IgD-negative memory B cell (primary cell): ENCODE measurements around the gene PDCD10. TPM values are rescaled to one million over a fixed set of nuclear protein-coding genes. Genes with fewer than 3 reads are reported as not detected.
A peak's percentile ranks its signal among the peaks of the same experiment; 100 is the strongest.

Source experiments
- H3K27ac Mint-ChIP-seq, 3 donors: one replicate each; pipeline ENCODE4 v1.8.0; 2020 to 2022; ENCODE audit warnings: mild to moderate bottlenecking in 3 of 3, mixed read lengths in 3 of 3, moderate library complexity in 1 of 3
- H3K27me3 Mint-ChIP-seq: one replicate; pipeline ENCODE4 v1.8.0; 2021; ENCODE audit warnings: mixed read lengths
- H3K36me3 Mint-ChIP-seq: one replicate; pipeline ENCODE4 v1.8.0; 2020; ENCODE audit warnings: mild to moderate bottlenecking, mixed read lengths
- H3K4me1 Mint-ChIP-seq, 3 donors: one replicate each; pipeline ENCODE4 v1.8.0; 2020 to 2022; ENCODE audit warnings: mixed read lengths in 3 of 3, mild to moderate bottlenecking in 1 of 3
- H3K4me3 Mint-ChIP-seq, 4 donors: one replicate each; pipeline ENCODE4 v1.8.0; 2020 to 2022; ENCODE audit warnings: mild to moderate bottlenecking in 4 of 4, mixed read lengths in 4 of 4, moderate library complexity in 3 of 4
- H3K9me3 Mint-ChIP-seq, 3 donors: one replicate each; pipeline ENCODE4 v1.8.0; 2020 to 2021; ENCODE audit warnings: mixed read lengths in 3 of 3, mild to moderate bottlenecking in 1 of 3
- polyA plus RNA-seq: library from polyadenylated mRNA; unstranded; fragments of 300-500 nt; fragmentation: Illumina TruSeq; gene quantifications from one replicate; pipeline ENCODE4 v1.2.3, GENCODE V29; 2021

PDCD10 gene
- polyA plus RNA-seq, 1 donor from 2014 or later = 89.0 TPM

- peaks cover 0 to 25% (median 1%) of the 10 kb centered on the region in 3 donors for H3K9me3 Mint-ChIP-seq
- H3K27ac Mint-ChIP-seq = no peak overlapping the region
- no peaks in the 10 kb centered on the region for H3K27me3 Mint-ChIP-seq
- H3K4me3 Mint-ChIP-seq = no peak overlapping the region
- H3K4me1 Mint-ChIP-seq = no peaks in the 10 kb centered on the region
- peaks cover 22% of the 10 kb centered on the region for H3K36me3 Mint-ChIP-seq
Measured at GRCh38 chr3:167675848-167676247, 58.8 kb downstream of the PDCD10 start.

- Mint-ChIP-seq H3K27ac (no peak overlapping the region), H3K4me1 (no peaks in the 10 kb centered on the region), H3K4me3 (no peak overlapping the region), H3K27me3 (no peaks in the 10 kb centered on the region), H3K36me3 (peaks cover 20% of the 10 kb centered on the region), H3K9me3 (peaks cover 0 to 25% (median 1%) of the 10 kb centered on the region in 3 donors)
Measured at GRCh38 chr3:167673221-167673620, 61.5 kb downstream of the PDCD10 start.

- H3K4me3 Mint-ChIP-seq = no peak overlapping the region
- H3K36me3 Mint-ChIP-seq = peaks cover 19% of the 10 kb centered on the region
- H3K9me3 Mint-ChIP-seq = peaks cover 0 to 19% (median 1%) of the 10 kb centered on the region in 3 donors
- H3K27me3 Mint-ChIP-seq = no peaks in the 10 kb centered on the region
- no peaks in the 10 kb centered on the region for H3K4me1 Mint-ChIP-seq
- no peak overlapping the region for H3K27ac Mint-ChIP-seq
Measured at GRCh38 chr3:167671878-167672427, 62.7 kb downstream of the PDCD10 start.

- Mint-ChIP-seq H3K4me3 (no peak overlapping the region), H3K9me3 (peaks cover 0 to 16% (median 2%) of the 10 kb centered on the region in 3 donors), H3K36me3 (peaks cover 5% of the 10 kb centered on the region), H3K27ac (peak overlapping the region in 1 of 3 donors; percentile 56), H3K4me1 (peaks cover 0 to 2% (median 0%) of the 10 kb centered on the region in 3 donors), H3K27me3 (no peaks in the 10 kb centered on the region)
Measured at GRCh38 chr3:167669699-167670098, 65.0 kb downstream of the PDCD10 start.

GRCh38 chr3:167668651-167669050 lies 66.0 kb downstream of the PDCD10 start:
- H3K27ac Mint-ChIP-seq = no peak overlapping the region
- peaks cover 0 to 11% (median 2%) of the 10 kb centered on the region in 3 donors for H3K9me3 Mint-ChIP-seq
- peaks cover 0 to 2% (median 0%) of the 10 kb centered on the region in 3 donors for H3K4me1 Mint-ChIP-seq
- H3K4me3 Mint-ChIP-seq = no peak overlapping the region
- no peaks in the 10 kb centered on the region for H3K27me3 Mint-ChIP-seq
- peaks cover 2% of the 10 kb centered on the region for H3K36me3 Mint-ChIP-seq

- H3K27ac Mint-ChIP-seq = no peak overlapping the region
- H3K9me3 Mint-ChIP-seq = peaks cover 0 to 8% (median 2%) of the 10 kb centered on the region in 3 donors
- H3K27me3 Mint-ChIP-seq = no peaks in the 10 kb centered on the region
- peaks cover 0 to 2% (median 0%) of the 10 kb centered on the region in 3 donors for H3K4me1 Mint-ChIP-seq
- peaks cover 2% of the 10 kb centered on the region for H3K36me3 Mint-ChIP-seq
- no peak overlapping the region for H3K4me3 Mint-ChIP-seq
Measured at GRCh38 chr3:167666563-167666962, 68.1 kb downstream of the PDCD10 start.

- H3K4me1 Mint-ChIP-seq = peaks cover 0 to 2% (median 0%) of the 10 kb centered on the region in 3 donors
- no peak overlapping the region for H3K27ac Mint-ChIP-seq
- H3K9me3 Mint-ChIP-seq = peaks cover 0 to 8% (median 2%) of the 10 kb centered on the region in 3 donors
- no peaks in the 10 kb centered on the region for H3K27me3 Mint-ChIP-seq
- H3K4me3 Mint-ChIP-seq = no peak overlapping the region
- no peaks in the 10 kb centered on the region for H3K36me3 Mint-ChIP-seq
Measured at GRCh38 chr3:167662919-167663400, 71.7 kb downstream of the PDCD10 start.

- Mint-ChIP-seq H3K27ac (no peak overlapping the region), H3K36me3 (no peaks in the 10 kb centered on the region), H3K27me3 (no peaks in the 10 kb centered on the region), H3K9me3 (no peaks in the 10 kb centered on the region), H3K4me1 (peaks cover 6 to 9% (median 8%) of the 10 kb centered on the region in 3 donors), H3K4me3 (peak overlapping the region in 1 of 4 donors; percentile 13)
Measured at GRCh38 chr3:167657684-167658225, 76.9 kb downstream of the PDCD10 start.

GRCh38 chr3:167656821-167657220 lies 77.9 kb downstream of the PDCD10 start:
- Mint-ChIP-seq H3K9me3 (no peaks in the 10 kb centered on the region), H3K4me3 (no peak overlapping the region), H3K27me3 (no peaks in the 10 kb centered on the region), H3K36me3 (no peaks in the 10 kb centered on the region), H3K4me1 (peaks cover 6 to 9% (median 8%) of the 10 kb centered on the region in 3 donors), H3K27ac (no peak overlapping the region)

GRCh38 chr3:167653760-167654159 lies 80.9 kb downstream of the PDCD10 start, which contains the start of gene WDR49:
WDR49 (minus strand) TSS chr3:167653942; CDS start chr3:167653425, 517 bp downstream.
- no peaks in the 10 kb centered on the region for H3K36me3 Mint-ChIP-seq
- peak within 1 kb of the TSS in 1 of 4 donors; percentile 83 for H3K4me3 Mint-ChIP-seq
- H3K9me3 Mint-ChIP-seq = no peaks in the 10 kb centered on the region
- H3K27me3 Mint-ChIP-seq = no peaks in the 10 kb centered on the region
- H3K4me1 Mint-ChIP-seq = peaks cover 6 to 17% (median 9%) of the 10 kb centered on the region in 3 donors
- H3K27ac Mint-ChIP-seq = no peak within 1 kb of the TSS

- H3K36me3 Mint-ChIP-seq = no peaks in the 10 kb centered on the region
- no peaks in the 10 kb centered on the region for H3K27me3 Mint-ChIP-seq
- H3K4me3 Mint-ChIP-seq = no peak overlapping the region
- no peak overlapping the region for H3K27ac Mint-ChIP-seq
- no peaks in the 10 kb centered on the region for H3K9me3 Mint-ChIP-seq
- peaks cover 6 to 17% (median 9%) of the 10 kb centered on the region in 3 donors for H3K4me1 Mint-ChIP-seq
Measured at GRCh38 chr3:167653155-167653554, 81.5 kb downstream of the PDCD10 start.

- H3K4me1 Mint-ChIP-seq = peaks cover 6 to 17% (median 9%) of the 10 kb centered on the region in 3 donors
- no peak overlapping the region for H3K27ac Mint-ChIP-seq
- H3K4me3 Mint-ChIP-seq = no peak overlapping the region
- H3K9me3 Mint-ChIP-seq = no peaks in the 10 kb centered on the region
- H3K36me3 Mint-ChIP-seq = no peaks in the 10 kb centered on the region
- no peaks in the 10 kb centered on the region for H3K27me3 Mint-ChIP-seq
Measured at GRCh38 chr3:167651826-167652225, 82.9 kb downstream of the PDCD10 start.

- Mint-ChIP-seq H3K27me3 (peaks cover 2% of the 10 kb centered on the region), H3K4me3 (no peak overlapping the region), H3K4me1 (peaks cover 6 to 17% (median 9%) of the 10 kb centered on the region in 3 donors), H3K36me3 (no peaks in the 10 kb centered on the region), H3K27ac (no peak overlapping the region), H3K9me3 (peaks cover 2 to 5% (median 5%) of the 10 kb centered on the region in 3 donors)
Measured at GRCh38 chr3:167650459-167650858, 84.2 kb downstream of the PDCD10 start.

GRCh38 chr3:167649746-167650145 lies 84.9 kb downstream of the PDCD10 start:
- H3K36me3 Mint-ChIP-seq = no peaks in the 10 kb centered on the region
- H3K27ac Mint-ChIP-seq = no peak overlapping the region
- peaks cover 6 to 17% (median 9%) of the 10 kb centered on the region in 3 donors for H3K4me1 Mint-ChIP-seq
- peaks cover 2 to 5% (median 5%) of the 10 kb centered on the region in 3 donors for H3K9me3 Mint-ChIP-seq
- H3K27me3 Mint-ChIP-seq = peaks cover 2% of the 10 kb centered on the region
- no peak overlapping the region for H3K4me3 Mint-ChIP-seq

GRCh38 chr3:167644611-167645010 lies 90.1 kb downstream of the PDCD10 start:
- H3K4me3 Mint-ChIP-seq = no peak overlapping the region
- H3K27ac Mint-ChIP-seq = no peak overlapping the region
- no peaks in the 10 kb centered on the region for H3K36me3 Mint-ChIP-seq
- no peaks in the 10 kb centered on the region for H3K4me1 Mint-ChIP-seq
- peaks cover 3% of the 10 kb centered on the region for H3K27me3 Mint-ChIP-seq
- peaks cover 2 to 13% (median 12%) of the 10 kb centered on the region in 3 donors for H3K9me3 Mint-ChIP-seq
